IMR-90 (cell line): ENCODE data around the gene SCARB1.

ENCODE experiments used
- BHLHE40 ChIP-seq: fragments of 150-350 bp; IDR thresholded peaks from 2 replicates; pipeline ENCODE4 v1.6.1; 2016; ENCODE audit warnings: mild to moderate bottlenecking, low read depth, low read length
- CEBPB ChIP-seq: IDR thresholded peaks from 2 replicates; pipeline ENCODE4 v1.6.1; 2012; ENCODE audit warnings: low read depth, low read length, improper control_type of control experiment
- CHD1 ChIP-seq: IDR thresholded peaks from 2 replicates; pipeline ENCODE4 v1.6.1; 2012; ENCODE audit warnings: low read depth, low read length, improper control_type of control experiment
- FOS ChIP-seq: fragments of 150-350 bp; IDR thresholded peaks from 2 replicates; pipeline ENCODE4 v1.6.1; 2016; ENCODE audit warnings: low read depth, low read length
- MAZ ChIP-seq: IDR thresholded peaks from 2 replicates; pipeline ENCODE4 v1.6.1; 2012; ENCODE audit warnings: low read depth, mild to moderate bottlenecking, low read length, improper control_type of control experiment, moderate library complexity, borderline replicate concordance
- MXI1 ChIP-seq: IDR thresholded peaks from 2 replicates; pipeline ENCODE4 v1.6.1; 2012; ENCODE audit warnings: low read depth, mild to moderate bottlenecking, low read length, moderate library complexity, borderline replicate concordance
- POLR2A ChIP-seq: IDR thresholded peaks from 2 replicates; pipeline ENCODE4 v1.6.1; 2012; ENCODE audit warnings: mild to moderate bottlenecking, low read depth, low read length
- RCOR1 ChIP-seq: IDR thresholded peaks from 2 replicates; pipeline ENCODE4 v1.6.1; 2012; ENCODE audit warnings: mild to moderate bottlenecking, low read length, improper control_type of control experiment; ENCODE audit not compliant: insufficient replicate concordance
- RFX5 ChIP-seq: IDR thresholded peaks from 2 replicates; pipeline ENCODE4 v1.8.0; 2012; ENCODE audit warnings: low read depth, mild to moderate bottlenecking, low read length, moderate library complexity
- SMC3 ChIP-seq: fragments of 150-350 bp; IDR thresholded peaks from 2 replicates; pipeline ENCODE4 v1.6.1; 2016; ENCODE audit warnings: low read depth, mild to moderate bottlenecking, antibody characterized with exemption, low read length, moderate library complexity
- TF ChIP-seq, protein P1 (sequence below): conservative IDR thresholded peaks from 2 replicates; pipeline ENCODE4 v1.5.1; 2012; ENCODE audit warnings: mild to moderate bottlenecking, low read depth, low read length, improper control_type of control experiment
- TF ChIP-seq, protein P2 (sequence below): fragments of 150-350 bp; IDR thresholded peaks from 2 replicates; pipeline ENCODE4 v1.6.1; 2017; ENCODE audit warnings: mild to moderate bottlenecking, antibody characterized with exemption, low read length, low read depth

DNA sequence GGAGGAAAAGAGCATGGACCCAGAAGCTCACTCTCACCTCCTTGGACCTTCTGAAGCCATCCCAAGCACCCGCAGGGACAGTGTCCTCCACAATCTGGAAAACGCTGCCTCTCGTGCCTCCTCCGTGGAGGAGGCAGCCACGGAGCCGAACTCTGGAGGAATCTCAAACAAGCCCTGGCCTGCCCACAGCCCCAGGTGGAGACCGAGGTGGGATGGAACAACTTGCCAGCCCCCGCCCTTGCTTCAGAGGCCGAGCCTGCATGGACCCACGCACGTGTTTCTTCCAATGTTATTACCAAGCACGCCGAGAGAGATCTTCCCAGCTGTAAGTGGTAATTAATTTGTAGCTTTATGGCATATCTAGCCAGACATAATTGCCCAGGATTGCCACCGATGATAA is 61.3 kb downstream of the SCARB1 start:
- TF ChIP-seq POLR2A: no peak
- TF ChIP-seq, protein P1, sequence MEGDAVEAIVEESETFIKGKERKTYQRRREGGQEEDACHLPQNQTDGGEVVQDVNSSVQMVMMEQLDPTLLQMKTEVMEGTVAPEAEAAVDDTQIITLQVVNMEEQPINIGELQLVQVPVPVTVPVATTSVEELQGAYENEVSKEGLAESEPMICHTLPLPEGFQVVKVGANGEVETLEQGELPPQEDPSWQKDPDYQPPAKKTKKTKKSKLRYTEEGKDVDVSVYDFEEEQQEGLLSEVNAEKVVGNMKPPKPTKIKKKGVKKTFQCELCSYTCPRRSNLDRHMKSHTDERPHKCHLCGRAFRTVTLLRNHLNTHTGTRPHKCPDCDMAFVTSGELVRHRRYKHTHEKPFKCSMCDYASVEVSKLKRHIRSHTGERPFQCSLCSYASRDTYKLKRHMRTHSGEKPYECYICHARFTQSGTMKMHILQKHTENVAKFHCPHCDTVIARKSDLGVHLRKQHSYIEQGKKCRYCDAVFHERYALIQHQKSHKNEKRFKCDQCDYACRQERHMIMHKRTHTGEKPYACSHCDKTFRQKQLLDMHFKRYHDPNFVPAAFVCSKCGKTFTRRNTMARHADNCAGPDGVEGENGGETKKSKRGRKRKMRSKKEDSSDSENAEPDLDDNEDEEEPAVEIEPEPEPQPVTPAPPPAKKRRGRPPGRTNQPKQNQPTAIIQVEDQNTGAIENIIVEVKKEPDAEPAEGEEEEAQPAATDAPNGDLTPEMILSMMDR: no peak
- TF ChIP-seq SMC3: no peak
- TF ChIP-seq, protein P2, sequence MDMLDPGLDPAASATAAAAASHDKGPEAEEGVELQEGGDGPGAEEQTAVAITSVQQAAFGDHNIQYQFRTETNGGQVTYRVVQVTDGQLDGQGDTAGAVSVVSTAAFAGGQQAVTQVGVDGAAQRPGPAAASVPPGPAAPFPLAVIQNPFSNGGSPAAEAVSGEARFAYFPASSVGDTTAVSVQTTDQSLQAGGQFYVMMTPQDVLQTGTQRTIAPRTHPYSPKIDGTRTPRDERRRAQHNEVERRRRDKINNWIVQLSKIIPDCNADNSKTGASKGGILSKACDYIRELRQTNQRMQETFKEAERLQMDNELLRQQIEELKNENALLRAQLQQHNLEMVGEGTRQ: no peak
- TF ChIP-seq FOS: no peak
- TF ChIP-seq RCOR1: no peak
- no peak for TF ChIP-seq BHLHE40
- no peak for TF ChIP-seq MAZ
- TF ChIP-seq RFX5: no peak
- no peak for TF ChIP-seq CEBPB
- TF ChIP-seq CHD1: no peak
- TF ChIP-seq MXI1: no peak
